Anterior cingulate cortex (tissue), 58 donors: ENCODE measurements around the gene GTF2IRD1.
A peak's percentile ranks its signal among the peaks of the same experiment; 100 is the strongest.
"Not testable (repeated sequence)": the region's sequence is repeated elsewhere in the genome, so short reads cannot be mapped to it uniquely, and the experiment has no call there.

ENCODE experiments used
- DNase-seq, 58 donors: peaks; one replicate each; lab custom pipeline; 2025; lab: John Stamatoyannopoulos, UW

Gene GTF2IRD1

DNA sequence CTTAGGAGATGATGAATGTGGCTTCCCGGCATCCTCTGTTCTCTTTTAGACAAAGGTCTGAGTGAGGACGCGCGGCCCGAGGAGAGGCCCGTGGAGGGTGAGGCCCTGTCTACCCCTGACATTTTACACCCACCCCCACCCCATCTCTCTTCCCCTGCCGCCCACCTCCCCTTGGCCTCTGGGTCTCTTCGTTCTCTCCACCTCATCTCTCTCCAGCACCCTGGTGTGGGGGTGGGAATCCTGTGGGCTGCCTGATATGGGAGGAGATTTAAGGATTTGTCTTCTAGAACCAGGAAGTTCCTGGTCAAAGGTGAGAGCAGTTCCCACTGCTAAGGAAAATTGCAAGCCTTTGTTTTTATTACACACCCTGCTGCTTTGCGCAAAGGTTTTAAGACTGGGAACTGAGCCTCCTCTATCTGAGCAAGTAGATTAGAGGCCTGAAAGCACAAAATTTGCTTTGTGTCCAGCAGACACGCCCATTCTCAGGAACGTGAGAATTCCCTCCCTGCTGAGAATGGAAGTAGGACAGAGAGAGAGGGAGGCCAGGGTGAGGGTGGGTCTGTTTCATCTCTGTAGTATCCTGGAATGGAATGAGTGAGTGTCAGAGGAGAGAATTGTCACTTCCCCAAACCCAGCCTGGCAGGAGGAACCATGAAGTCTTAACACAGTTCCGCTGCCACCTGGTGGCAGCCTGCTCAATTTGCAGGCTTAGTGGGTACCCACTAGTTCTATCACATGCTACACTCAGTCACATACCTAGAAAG lies 91.2 kb downstream of the GTF2IRD1 start:
- DNase-seq = no peak

DNA sequence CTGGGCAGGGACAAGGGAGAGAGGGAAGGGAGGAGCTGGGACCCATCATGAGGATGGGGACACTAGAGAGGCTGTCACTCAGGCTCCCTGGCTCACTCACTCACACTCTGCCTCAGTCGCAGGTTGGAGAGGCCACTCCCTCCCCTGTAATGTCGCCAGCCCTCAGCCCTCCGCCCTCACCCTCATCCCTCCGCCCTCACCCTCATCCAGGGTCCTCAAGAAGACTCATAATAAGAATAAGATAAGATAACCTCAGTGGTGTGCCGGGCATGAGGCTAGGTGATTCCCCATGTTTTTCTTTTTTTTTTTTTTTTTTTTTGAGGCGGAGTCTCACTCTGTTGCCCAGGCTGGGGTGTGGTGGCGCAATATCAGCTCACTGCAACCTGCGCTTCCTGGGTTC lies 92.2 kb downstream of the GTF2IRD1 start:
- DNase-seq = no peak

DNA sequence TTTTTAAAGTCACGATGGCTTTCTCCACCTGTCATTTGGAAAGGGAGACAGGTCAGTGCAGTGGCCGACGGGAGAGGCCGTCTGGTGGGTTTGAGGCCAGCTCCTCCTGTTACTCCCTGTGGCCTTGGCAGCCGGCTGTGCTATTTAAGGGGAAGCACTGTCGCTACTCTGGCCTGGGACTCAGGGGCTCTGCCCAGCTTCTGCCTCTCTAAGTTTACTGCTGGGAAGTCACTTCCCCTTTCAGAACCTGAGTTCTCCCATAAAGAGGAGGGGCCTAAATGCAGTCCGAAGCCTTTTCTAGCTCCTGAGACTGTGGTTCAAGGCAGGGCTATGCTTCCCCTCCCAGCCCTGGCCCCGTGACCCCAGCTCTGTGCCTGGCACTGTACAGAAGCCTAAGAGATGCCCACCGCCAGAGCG lies 99.9 kb downstream of the GTF2IRD1 start:
- peak in 4 of 58 donors; percentile 6 to 24 (median 9) for DNase-seq

DNA sequence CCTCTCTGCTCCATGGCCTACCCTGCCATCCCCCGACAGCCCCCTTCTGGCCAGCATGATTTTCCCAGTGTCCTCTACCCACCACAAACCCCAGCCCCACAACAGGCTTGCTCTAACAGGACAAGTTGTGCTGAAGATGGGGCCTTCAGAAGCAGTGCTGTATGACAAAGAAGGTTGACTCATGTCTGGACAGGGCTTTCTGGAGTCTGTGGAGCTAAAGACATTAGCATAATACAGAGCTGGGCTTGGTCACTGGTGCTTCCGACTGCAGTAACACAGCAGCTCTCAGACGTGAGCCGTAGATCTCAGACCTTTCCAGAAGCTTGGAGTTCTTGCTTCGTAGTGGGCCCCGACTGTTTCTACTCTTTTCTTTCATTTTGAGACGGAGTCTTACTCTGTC lies 100.5 kb downstream of the GTF2IRD1 start:
- DNase-seq = no peak

DNA sequence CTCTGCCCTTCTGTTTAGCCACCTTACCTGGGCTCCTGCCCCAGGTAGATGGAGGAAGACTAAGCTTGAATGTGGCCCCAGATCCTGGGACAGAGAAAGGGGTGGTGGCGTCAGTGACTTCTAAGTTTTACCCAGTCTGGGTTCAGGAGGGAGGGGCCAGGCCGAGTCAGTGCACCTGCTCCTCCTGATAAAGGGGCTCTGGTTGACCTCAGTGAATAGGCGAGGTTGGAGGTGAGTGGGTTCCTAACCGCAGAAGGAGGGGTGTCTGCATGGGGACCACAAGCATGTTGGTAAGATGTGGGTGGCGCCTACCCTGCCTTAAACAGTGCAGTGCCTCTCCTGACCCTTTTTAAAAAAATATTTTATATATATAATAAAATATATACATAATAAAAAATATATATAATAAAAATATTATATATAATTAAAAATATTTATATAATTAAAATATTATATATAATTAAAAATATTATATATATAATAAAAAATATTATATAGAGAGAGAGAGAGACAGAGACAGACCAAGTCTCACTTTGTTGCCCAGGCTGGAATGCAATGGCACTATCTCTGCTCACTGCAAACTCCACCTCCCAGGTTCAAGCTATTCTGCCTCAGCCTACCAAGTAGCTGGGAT lies 106.5 kb downstream of the GTF2IRD1 start:
- no peak for DNase-seq

DNA sequence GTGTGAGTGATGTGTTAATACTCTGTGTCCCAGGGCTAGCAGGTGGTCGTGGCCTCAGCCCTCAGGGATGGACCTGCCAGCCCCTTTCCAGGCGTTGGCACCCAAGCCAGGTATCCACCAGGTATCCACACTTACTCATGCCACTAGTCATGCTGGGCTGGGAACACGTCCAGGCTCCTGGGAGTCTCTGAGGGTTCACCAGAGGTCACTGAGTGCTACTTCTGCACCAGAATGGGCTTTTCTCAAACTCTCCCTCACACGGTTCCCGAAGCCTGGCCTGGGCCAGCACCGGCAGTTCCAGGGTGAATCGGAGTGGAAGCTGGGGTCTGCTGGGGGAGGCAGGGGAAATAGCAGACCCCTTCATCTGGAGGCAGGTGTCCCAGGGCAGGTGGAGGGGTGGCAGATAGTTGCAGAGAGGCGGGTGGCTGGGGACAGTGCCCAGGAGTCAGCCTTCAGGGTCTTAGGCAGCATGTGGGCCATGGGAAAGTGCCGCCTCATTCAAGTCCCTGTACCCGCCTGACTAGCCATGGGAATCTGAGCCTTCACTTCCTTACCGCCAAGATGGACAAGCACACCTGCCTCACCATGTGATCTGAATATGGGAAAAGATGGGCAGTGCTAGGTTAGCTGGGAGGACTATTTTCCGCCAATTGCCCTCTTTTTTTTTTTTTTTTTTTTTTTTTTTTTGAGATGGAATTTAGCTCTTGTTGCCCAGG lies 108.3 kb downstream of the GTF2IRD1 start:
- no peak for DNase-seq

DNA sequence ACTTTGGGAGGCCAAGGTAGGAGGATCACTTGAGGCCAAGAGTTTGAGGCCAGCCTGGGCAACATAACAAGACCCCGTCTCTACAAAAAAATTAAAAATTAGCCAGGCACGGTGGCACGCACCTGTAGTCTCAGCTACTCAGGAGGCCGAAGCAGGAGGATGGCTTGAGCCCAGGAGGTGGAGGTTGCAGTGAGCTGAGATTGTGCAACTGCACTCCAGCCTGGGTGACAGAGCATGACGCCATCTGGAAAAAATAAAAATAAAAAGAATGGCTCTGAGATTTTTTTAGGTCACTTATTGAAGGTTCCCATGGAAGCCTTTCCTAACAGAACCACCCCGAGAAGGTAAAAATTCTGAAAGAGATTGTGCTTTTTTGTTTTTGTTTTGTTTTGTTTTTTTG lies 109.9 kb downstream of the GTF2IRD1 start:
- DNase-seq = not testable (repeated sequence)

DNA sequence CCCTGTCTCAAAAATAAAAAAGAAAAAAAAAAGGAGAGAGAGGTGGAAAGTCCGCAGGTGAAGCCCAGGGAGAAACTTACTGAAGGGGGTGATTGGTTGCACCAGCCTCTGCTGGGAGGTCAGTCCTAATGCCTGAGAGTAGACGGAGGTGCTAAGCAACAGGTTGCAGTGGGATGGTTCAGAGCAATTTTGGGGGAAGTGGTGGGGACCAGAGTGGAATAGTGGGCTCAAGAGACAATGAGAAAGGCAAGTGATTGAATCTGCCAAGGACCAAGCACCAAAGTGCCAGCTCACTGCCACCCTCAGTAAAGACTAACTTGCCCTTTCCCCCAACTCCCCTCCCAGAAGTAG lies 113.6 kb downstream of the GTF2IRD1 start:
- DNase-seq = no peak

DNA sequence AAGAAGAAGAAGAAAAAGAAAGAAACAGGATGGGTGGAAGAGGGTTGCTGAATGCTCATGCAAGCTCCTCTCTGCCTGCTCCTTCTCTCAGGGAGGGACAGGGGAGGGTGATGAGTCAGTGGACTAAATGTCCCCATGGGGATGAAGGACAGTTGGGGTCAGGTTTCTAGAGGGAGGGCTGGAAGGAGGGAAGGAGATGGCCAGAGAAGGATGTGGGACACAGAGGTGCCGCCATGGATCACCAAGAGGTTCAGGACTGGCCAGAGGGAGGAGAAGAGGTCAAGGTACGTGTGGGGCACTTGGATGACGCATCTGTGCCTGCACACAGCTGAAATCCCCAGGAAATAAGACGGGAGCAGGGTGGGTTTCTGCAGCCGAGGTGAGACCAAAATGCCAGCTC lies 115.0 kb downstream of the GTF2IRD1 start:
- DNase-seq = no peak

DNA sequence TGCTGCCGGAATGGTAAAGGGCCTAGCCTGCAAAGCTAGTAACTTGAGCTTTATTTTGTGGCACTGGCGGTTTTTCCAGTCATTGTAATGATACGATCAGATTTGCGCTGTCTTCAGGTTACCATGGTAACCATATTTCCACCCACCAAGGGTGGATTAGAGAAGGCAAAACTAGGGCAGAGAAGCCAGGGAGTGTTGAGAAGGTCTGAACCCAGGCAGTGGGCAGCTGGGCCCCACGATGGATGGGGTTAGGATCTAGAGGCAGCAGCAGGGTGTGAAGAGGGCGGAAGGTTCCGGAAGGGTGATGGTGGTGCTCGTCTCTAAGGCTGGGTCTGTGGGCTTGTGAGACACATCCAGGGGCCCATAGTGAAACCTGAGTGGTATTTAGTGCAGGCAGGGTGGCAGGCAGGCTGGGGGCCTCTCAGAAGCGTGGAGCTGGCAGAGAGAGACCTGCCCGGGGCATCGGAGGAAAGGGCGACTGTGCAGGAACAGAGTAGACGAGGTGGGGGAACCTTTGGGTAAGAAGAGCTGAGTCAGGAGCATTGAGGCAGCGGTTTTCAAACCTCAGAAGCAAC lies 115.9 kb downstream of the GTF2IRD1 start:
- DNase-seq = peak in 2 of 58 donors; percentile 8 to 34

DNA sequence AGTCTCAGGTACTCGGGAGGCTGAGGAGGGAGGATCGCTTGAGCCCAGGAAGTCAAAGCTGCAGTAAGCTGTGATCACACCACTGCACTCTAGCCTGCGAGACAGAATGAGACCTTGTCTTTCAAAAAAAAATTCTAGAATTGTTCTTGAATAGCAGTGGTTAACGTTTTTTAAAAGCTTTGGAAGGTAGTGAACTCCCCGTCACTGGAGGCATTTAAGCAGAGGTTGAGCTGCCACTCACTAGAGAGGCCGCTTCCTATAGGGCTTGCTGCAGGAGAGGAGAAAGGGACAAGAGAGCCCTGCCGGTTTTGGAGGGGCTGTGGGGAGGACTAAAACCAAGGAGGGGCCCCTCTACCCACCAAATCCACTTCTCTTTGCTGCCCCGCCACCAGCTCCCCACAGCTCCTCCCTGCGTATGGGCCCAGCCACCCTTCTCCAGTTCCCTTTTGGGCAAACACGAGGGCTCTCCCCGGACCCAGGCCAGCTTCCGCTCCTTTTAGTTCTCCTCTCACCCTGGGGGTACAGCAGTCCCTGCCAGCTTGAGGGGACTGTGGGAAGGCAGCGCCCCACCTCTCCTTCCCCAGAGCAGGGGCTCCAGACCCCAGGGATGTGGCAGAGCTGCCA lies 116.9 kb downstream of the GTF2IRD1 start:
- DNase-seq = peak in 1 of 58 donors; percentile 13

DNA sequence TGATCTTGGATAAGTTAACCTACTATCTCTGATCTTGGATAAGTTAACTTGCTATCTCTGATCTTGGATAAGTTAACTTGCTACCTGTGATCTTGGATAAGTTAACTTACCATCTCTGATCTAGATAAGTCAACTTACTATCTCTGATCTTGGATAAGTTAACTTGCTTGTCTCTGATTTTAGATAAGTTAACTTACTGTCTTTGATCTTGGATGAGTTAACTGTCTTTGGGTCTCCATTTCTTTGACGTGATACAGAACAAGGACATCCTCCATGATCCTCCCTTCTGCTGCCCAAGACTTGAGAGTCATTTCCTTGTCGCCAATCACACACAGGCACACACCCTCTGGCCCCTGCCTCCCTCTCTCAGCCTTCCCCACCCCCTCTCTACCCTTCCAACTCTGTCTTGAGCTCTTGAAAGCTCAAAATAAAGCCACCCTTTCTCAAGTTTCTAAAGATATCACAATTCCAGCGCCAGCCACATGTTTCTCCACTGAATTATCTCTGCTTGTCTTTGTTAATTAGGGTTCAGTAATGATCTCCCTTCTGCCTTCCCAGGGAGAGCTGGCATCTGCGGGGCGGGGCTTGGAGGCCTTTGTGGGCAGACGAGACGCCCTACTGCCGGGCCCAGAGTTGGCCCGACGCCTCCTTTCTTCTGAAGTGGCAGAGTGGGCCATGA lies 118.7 kb downstream of the GTF2IRD1 start:
- peak in 29 of 58 donors; percentile 4 to 38 (median 16) for DNase-seq

DNA sequence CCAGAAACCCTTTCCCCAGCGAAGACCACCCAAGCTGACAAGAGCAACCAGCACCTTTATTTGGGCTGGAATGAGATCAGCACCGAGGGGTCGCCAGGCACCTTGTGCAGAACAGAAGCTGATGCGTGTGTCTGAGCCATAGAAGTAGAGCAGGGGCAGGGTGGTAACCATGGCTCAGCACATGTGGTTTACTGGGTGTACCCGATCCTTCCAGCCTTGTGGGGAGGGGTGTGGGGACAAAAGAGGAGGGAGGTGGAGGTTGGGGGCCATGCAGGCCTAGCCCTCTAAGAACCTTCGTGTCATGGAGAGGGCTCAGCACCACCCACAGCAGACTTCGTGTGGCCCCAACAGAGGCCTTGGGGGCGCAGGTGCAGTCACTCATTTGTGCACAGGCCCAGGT lies 119.8 kb downstream of the GTF2IRD1 start:
- no peak for DNase-seq

DNA sequence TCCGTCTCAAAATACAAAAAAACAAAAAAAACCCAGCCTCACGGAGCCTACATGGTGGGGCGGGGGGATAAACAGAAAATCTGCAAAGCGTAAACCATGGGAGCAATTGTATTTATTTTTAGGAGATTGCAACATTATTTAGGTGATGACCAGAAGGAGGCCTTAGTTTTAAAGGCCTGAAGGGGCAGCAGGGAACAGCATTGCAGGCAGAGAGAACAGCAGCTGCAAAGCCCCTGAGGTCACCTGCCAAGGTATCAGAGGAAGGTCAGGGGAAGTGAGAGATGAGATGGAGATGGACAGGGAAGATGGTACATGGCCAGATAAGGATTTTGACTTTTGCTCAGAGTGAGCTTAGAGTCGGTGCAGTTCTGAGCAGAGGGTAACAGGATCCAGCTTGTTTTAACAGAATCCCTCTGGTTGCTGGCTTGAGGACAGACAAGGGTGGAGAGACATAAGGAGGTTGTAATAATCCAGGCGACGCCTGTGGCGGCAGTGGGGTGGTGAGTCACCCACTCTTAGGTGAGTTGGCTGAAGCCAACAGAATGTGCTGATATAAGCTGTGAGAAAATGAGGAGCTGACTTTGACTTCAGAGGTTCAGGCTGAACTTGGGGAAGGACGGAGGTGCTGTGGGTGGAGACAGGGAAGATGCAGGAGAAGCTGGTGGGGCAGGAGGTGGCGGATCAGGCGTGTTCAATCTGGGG lies 121.5 kb downstream of the GTF2IRD1 start:
- peak in 1 of 58 donors; percentile 8 for DNase-seq

DNA sequence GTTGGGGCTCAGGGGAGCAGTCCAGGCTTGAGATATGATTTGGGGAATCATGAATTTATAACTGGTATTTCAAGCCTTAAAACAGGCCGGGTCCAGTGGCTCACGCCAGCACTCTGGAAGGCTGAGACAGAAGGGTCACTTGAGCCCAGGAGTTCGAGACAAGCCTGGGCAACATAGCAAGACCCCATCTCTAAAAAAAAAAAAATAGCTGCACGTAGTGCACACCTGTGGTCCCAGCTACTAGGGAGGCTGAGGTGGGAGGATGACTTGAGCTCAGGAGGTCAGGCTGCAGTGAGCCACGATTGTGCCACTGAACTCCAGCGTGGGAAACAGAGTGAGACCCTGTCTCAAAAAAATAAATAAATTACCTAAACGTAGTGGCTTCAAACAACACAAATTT lies 122.1 kb downstream of the GTF2IRD1 start:
- DNase-seq = no peak

DNA sequence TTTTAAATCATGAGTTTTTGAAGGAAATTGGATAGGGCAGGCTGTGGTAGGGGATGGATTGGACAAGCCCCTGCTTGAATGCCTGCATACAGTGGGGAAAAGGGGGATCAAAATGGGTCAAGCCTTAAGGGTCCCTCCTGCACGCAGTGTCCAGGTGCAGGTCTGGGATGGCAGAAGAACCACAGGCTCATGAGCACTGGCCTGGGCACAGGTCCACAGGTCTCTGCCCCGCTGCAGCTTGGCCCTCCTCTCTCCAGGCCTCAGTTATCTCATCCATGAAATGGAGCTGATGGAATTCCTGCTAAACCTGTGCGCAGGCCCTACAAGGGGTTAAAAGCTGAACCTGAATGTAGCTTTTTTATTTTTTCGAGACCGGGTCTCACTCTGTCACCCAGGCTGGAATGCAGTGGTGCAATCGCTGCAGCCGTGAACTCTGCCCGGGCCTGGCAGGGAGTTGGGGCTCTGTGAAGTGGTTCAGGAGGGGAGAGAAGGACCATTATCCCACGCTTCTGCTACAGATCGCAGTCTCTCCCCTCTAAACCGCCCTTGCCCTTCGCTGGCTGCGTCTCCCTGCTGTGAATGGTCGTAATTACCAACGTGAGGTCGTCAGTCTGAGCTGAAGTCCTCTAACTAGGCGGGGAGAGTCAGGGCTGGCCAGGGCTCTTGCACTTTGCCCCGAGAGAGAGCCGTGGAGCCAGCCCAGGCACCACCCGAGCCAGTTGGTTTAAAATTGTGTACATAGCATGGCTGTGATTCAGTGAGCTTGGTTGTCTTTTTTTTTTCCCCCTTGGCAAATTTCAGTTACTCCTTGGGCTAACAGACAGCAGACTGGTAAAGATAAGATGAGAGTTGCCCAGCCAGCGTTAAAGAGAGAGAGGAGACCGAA lies 126.3 kb downstream of the GTF2IRD1 start:
- DNase-seq = no peak

DNA sequence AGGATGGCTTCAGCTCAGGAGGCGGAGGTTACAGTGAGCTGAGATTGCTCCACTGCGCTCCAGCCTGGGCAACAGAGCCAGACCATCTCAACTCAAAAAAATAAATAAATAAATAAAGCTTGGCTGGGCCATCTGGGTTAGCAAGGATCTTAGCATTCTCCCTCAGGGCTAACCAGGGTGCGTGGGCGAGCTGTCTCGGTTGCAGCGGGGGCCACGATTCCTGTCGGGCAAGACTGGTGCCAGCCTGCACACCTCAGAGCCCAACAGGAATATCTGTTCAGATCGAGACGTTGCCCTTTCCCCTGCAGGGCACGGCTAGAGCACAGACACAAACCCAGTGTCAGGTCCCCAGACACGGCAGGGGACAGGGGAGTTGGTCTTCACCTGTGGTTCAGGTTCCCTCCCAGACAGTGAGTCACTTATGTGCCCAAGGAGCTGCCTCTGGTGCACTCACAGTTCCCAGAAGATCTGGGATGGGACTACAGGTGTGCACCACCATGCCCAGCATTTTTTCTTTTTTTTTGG lies 128.3 kb downstream of the GTF2IRD1 start:
- DNase-seq = no peak

DNA sequence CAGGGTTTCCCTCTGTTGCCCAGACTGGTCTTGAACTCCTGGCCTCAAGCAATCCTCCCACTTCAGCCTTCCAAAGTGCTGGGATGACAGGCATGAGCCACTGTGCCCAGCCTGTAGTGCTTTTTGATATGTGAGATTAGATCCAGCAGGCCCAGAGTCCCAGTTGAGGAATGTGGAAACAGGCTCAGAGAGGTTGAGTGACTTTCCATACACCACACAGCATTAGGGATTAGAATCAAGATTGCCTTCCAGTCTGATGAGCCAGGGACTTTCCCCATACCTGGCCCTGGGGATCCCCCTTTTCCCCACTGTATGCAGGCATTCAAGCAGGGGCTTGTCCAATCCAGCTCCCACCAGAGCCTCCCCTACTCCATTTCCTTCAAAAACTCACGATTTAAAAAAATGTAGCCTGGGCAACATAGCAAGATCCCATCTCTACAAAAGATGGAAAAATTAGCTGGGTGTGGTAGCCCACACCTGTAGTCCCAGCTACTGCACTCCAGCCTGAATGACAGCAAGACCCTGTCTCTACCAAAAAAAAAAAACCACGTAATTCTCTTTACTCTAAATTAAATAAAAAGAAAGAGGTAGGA lies 128.8 kb downstream of the GTF2IRD1 start:
- DNase-seq = no peak
